HG02678 (cell line): Measurements from ENCODE around the gene C9orf57.
"Not testable (repeated sequence)": the region's sequence is repeated elsewhere in the genome, so short reads cannot be mapped to it uniquely, and the experiment has no call there.

Experiments
- ATAC-seq: cut with Tn5 transposase; IDR thresholded peaks from one replicate; pipeline ENCODE4 v1.9.1; 2021; ENCODE audit warnings: mild to moderate bottlenecking, moderate library complexity; ENCODE audit not compliant: unreplicated experiment

The C9orf57 gene

GRCh38 chr9:72025906-72026305 is 34.5 kb downstream of the C9orf57 start:
- no peak for ATAC-seq

- no peak for ATAC-seq
These were observed 36.8 kb downstream of the C9orf57 start for GRCh38 chr9:72023596-72023995.

- no peak for ATAC-seq
These were observed 37.6 kb downstream of the C9orf57 start for GRCh38 chr9:72022841-72023240.

GRCh38 chr9:72013292-72013760 is 47.1 kb downstream of the C9orf57 start:
- no peak for ATAC-seq

- no peak for ATAC-seq
These were observed 47.8 kb downstream of the C9orf57 start for GRCh38 chr9:72012646-72013045.

- ATAC-seq: not testable (repeated sequence)
These were observed 52.7 kb downstream of the C9orf57 start for GRCh38 chr9:72007726-72008125.

GRCh38 chr9:72006501-72006900 is 53.9 kb downstream of the C9orf57 start:
- no peak for ATAC-seq

- ATAC-seq: no peak
These were observed 55.0 kb downstream of the C9orf57 start for GRCh38 chr9:72005451-72005850.
